Stomach smooth muscle (tissue), 2 donors: ENCODE measurements around the gene OTOF.
"Not testable (repeated sequence)": the region's sequence is repeated elsewhere in the genome, so short reads cannot be mapped to it uniquely, and the experiment has no call there.

Source experiments
- H3K27ac ChIP-seq: one replicate; pipeline ENCODE4 v1.7.0; 2013; ENCODE audit warnings: mild to moderate bottlenecking, low read length, inconsistent platforms
- H3K27me3 ChIP-seq, 2 donors: one replicate each; pipeline ENCODE4 v1.7.0; 2013; ENCODE audit warnings: low read length in 2 of 2; ENCODE audit not compliant: insufficient read depth in 2 of 2, control insufficient read depth in 1 of 2
- H3K36me3 ChIP-seq, 2 donors: one replicate each; pipeline ENCODE4 v1.7.0; 2013; ENCODE audit warnings: low read length in 2 of 2; ENCODE audit not compliant: control insufficient read depth in 2 of 2, insufficient read depth in 2 of 2
- H3K4me1 ChIP-seq: one replicate; pipeline ENCODE4 v1.7.0; 2013; ENCODE audit warnings: low read length; ENCODE audit not compliant: control insufficient read depth, insufficient read depth
- H3K4me3 ChIP-seq, 2 donors: one replicate each; pipeline ENCODE4 v1.7.0; 2013; ENCODE audit warnings: low read length in 2 of 2
- H3K9ac ChIP-seq, 2 donors: one replicate each; pipeline ENCODE4 v1.7.0; 2013; ENCODE audit warnings: low read length in 2 of 2, mild to moderate bottlenecking in 1 of 2
- H3K9me3 ChIP-seq, 2 donors: one replicate each; pipeline ENCODE4 v1.7.0; 2013; ENCODE audit warnings: low read length in 2 of 2; ENCODE audit not compliant: control insufficient read depth in 2 of 2
- donor health status: healthy.
- donor health status: Pancreatic carcinoma.

The OTOF gene

DNA sequence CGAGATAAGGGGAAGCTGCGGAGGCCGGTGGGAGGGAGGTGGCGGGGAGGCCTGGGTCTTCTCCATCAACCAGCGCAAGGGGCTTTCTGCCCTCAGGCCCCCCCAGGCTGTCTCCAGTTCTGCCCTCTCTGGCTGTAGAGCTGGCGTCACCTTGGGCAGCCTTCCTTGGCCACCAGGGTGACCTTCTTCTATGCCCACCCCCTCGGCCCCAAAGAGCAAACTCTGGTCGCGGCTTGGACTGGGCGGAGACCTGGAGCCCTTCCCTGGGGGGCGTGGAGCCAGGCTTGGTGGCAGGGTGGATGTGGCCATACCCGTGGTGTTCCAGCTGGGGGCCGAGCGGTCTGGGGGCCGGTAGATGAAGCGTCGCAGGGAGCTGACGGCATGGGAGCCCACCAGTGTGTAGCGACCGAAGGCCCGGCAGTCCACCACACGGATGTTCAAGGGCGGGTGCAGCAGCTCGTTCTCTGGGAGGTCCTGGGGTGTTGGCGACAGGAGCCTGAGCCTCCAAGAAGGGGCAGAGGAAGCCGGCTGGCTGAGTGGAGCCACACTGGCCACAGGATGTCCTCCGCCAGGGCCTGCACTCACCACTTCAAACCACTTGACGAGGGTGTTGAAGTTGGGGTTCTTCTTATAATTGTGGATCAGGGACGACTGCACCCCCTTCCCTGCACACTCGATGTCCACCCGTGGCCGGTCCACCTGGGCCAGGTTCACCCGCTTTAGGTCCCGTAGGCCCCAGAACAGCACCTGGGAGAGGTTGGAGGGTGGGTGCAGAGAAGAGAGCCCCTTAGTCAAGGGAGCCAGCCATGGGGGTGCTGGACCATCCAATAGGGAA lies 4.9 kb downstream of the OTOF start:
- no peaks in the 10 kb centered on the region for H3K27me3 ChIP-seq
- no peaks in the 10 kb centered on the region for H3K36me3 ChIP-seq
- H3K9me3 ChIP-seq = peaks cover 2 to 6% of the 10 kb centered on the region in 2 donors
- no peak overlapping the region for H3K27ac ChIP-seq
- no peak overlapping the region for H3K9ac ChIP-seq
- no peaks in the 10 kb centered on the region for H3K4me1 ChIP-seq
- no peak overlapping the region for H3K4me3 ChIP-seq

DNA sequence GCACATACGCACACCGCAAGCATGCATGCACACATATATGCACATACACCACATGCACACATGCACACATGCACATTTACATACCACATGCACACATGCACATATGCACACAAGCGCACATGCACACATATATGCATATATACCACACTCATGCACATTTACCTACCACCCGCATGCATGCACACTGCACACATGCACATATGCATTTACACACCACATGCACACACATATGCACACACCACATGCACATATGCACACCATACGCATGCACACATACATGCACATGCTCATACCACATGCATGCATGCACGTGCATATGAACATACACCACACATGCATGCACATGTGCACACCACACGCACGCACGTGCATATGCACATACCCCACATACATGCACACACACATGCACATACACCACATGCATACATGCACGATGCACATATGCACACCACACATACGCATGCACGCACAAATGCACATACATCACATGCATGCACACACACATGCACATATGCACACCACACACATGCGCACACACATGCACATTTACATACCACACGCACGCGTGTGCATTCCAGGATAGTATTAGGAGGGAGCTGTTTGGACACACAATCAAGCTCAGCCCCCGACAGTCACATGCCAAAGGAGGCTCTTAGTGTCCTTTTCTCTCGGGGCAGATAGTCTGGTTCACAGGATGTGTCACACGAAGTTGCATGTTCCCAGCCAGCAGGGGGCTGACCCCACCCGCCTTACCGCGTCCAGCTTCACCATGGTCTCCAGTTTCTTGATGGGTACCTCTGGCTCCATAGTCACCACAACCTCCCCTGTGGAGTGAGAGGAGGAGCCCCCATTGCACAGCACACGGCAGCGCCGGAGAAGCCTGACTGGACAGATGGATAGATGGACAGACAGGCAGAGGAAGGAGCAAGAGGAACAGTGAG lies 5.9 kb downstream of the OTOF start:
- Histone ChIP-seq H3K27ac (no peak overlapping the region), H3K9ac (no peak overlapping the region), H3K36me3 (no peaks in the 10 kb centered on the region), H3K4me1 (no peaks in the 10 kb centered on the region), H3K9me3 (peaks cover 2 to 6% of the 10 kb centered on the region in 2 donors), H3K4me3 (no peak overlapping the region), H3K27me3 (no peaks in the 10 kb centered on the region)

DNA sequence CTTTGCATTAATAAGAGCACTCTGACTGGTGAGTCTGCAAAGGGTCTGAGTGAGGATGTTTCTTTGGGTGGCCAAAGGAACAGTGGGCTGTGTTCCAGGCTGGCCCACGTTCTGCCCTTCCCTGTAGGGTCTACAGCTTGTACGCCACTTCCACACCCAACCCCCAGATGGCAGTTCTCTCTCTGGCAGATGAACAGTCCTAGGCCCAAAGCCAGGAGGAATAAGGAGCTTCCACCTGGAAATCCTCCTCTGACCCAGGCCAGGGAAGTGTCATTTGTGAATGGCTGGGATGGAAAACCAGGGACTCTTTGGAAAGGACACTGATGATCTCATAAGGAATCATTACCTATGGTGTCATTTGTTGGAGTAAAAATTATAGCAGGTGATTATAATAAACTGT lies 6.6 kb downstream of the OTOF start:
- no peak overlapping the region for H3K4me3 ChIP-seq
- peaks cover 2 to 6% of the 10 kb centered on the region in 2 donors for H3K9me3 ChIP-seq
- no peaks in the 10 kb centered on the region for H3K36me3 ChIP-seq

DNA sequence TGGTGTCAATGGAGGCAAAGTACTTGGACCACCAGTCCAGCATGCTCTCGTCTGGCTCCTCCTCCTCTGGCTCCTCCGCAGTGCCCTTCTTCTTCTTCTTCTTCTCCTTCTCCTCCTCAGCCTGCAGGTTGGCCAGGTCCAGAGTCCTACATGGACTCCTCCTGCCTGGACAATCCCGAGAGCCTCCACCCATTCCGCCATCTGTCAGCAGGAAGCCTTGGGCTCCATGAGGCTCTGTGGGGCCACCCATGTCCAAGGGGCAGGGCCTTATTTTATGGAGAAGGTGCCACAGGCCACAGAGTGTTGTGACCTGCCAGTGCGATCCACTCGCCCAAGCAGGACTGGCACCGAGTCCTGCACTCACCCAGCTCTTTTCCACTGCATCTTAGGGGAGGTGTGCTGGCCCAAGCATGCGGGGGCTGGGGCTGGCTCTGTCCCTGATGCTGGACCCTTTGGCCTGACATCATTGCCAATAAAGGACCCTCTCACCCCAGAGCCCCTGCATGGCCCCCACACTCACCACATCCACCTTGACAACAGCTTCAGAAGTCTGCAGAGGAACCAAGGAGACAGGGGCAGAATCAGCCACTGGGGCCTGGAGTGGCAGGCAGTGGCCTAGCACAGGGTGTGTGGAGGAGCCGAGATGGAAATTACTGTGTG lies 7.2 kb downstream of the OTOF start:
- no peaks in the 10 kb centered on the region for H3K36me3 ChIP-seq
- H3K9me3 ChIP-seq = peaks cover 2 to 6% of the 10 kb centered on the region in 2 donors
- H3K4me1 ChIP-seq = no peaks in the 10 kb centered on the region

More for the DNA sequence above, 6.6 kb downstream of the OTOF start:
- H3K27me3 ChIP-seq = no peaks in the 10 kb centered on the region
- H3K9ac ChIP-seq = no peak overlapping the region
- H3K27ac ChIP-seq = no peak overlapping the region
- no peaks in the 10 kb centered on the region for H3K4me1 ChIP-seq

DNA sequence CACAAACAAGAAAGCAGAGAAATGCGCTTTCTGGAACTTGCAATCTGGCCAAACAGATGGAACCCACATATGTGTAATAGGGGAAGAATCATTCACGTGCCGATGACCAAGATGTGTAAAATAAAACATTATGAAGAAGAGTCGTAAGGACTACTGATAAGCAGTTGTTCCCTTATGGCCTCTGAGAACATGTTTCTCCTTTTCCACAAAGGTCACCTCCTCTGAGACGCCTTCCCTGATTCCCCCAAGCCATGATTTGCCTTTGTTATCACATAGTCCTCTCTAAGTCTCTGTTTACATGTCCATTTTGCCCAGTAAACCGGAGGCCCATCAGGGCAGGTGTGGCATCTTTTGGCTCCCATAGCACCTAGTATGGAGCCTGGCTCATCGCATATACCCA lies 8.0 kb downstream of the OTOF start:
- Histone ChIP-seq H3K9ac (no peak overlapping the region), H3K4me1 (no peaks in the 10 kb centered on the region), H3K27me3 (no peaks in the 10 kb centered on the region), H3K36me3 (no peaks in the 10 kb centered on the region), H3K27ac (no peak overlapping the region), H3K4me3 (no peak overlapping the region), H3K9me3 (peaks cover 2 to 6% of the 10 kb centered on the region in 2 donors)

More for the DNA sequence above, 7.2 kb downstream of the OTOF start:
- Histone ChIP-seq H3K4me3 (no peak overlapping the region), H3K27ac (no peak overlapping the region), H3K27me3 (no peaks in the 10 kb centered on the region), H3K9ac (no peak overlapping the region)

DNA sequence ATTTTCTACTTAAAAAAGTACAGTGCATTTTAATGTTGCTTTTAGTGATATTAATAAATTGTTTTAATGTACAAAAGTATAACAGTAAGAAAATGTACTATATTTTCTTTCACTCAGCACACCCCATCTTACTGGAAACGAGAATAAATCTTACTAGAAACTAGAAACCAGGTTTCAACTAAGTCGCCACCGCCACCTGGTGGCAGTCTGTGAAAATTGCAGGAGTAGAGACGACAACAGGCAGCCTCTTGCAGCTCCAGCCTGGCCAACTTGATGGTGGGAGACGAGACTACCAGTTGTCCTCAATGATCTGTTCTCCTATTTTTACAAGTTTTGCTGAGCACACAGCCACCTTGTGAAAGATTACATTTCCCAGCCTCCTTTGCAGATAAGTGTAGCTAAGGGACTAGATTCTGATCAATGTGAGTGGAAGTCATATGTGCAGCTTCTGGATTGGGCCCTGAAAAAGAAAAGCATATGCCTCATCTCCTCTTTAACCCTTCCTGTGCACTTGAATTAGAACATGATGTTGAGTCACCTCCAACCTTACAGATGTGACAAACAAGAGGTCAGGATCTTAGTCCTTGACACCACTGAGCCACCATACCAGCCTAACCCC lies 8.7 kb downstream of the OTOF start:
- H3K27ac ChIP-seq = no peak overlapping the region
- H3K27me3 ChIP-seq = no peaks in the 10 kb centered on the region
- no peak overlapping the region for H3K4me3 ChIP-seq
- H3K9me3 ChIP-seq = peaks cover 2 to 6% of the 10 kb centered on the region in 2 donors
- no peaks in the 10 kb centered on the region for H3K36me3 ChIP-seq
- no peaks in the 10 kb centered on the region for H3K4me1 ChIP-seq
- no peak overlapping the region for H3K9ac ChIP-seq

DNA sequence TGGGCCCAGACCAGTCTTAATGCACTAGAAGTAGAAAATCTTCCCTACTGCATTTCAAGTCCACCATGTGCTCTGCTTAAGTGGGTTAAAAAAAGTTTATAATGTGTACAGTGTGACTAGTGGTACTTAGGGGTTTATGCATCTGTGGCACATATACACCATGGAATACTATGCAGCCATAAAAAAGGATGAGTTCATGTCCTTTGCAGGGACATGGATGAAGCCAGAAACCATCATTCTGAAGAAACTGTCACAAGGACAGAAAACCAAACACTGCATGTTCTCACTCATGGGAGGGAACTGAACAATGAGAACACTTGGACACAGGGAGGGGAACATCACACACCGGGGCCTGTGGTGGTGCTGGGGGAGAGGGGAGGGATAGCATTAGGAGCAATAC lies 9.4 kb downstream of the OTOF start:
- H3K4me1 ChIP-seq, H3K9me3 ChIP-seq, H3K9ac ChIP-seq, H3K27me3 ChIP-seq, H3K4me3 ChIP-seq, H3K27ac ChIP-seq, H3K36me3 ChIP-seq: not testable (repeated sequence)

DNA sequence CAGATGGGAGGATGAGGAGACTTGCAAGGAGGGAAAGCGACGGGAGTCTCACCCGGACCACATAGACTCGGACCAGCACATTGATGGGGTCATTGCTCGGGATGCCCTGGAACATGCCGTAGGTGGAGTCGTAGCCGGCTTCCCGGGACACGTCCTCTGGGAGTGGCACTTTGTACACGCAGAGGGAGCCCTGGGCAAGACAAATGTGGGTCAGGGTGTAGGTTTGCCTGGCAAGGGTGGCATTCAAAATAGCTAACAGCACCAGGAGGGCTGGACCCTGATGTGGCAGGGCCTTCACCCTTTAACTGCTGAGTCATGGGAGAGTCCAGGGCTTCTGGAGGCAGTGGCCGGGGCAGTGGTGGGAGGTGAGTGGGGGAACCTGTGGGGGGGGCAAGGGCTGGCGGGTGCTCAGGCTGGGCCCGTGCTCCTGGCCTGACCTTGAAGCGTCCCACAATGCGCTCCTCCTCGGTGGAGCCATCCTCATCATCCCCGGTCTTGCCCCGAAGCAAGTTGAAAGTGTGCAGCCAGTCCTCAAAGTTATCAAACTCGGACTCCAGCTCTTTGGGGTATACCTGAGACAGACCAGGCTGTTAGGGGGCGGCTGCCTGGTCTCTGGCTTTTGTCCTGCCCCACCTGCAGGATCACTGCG lies 11.1 kb downstream of the OTOF start:
- no peaks in the 10 kb centered on the region for H3K36me3 ChIP-seq
- peaks cover 2 to 6% of the 10 kb centered on the region in 2 donors for H3K9me3 ChIP-seq
- no peak overlapping the region for H3K9ac ChIP-seq
- no peak overlapping the region for H3K4me3 ChIP-seq
- no peaks in the 10 kb centered on the region for H3K4me1 ChIP-seq
- no peaks in the 10 kb centered on the region for H3K27me3 ChIP-seq
- H3K27ac ChIP-seq = no peak overlapping the region

DNA sequence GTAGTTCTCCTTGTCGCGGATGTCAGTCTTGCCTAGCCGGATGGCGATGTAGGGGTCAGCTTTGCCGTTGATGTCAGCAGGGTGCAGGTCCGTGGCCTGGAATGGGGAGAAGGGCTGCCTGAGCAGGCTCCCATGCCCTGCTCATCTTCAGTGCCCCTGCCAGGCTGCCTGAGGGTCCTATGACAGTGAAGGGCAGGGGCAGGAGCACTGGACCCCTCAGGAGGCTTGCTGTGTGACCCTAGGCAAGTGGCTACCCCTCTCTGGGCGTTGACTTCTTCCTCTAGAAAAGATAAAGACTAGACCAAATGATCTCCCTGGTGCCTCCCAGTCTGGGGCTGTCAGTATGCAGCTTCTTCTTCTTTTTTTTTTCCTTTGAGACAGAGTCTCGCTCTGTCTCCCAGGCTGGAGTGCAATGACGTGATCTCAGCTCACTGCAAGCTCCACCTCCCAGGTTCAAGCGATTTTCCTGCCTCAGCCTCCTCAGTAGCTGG lies 11.9 kb downstream of the OTOF start:
- no peak overlapping the region for H3K4me3 ChIP-seq
- no peaks in the 10 kb centered on the region for H3K27me3 ChIP-seq
- no peak overlapping the region for H3K27ac ChIP-seq
- H3K36me3 ChIP-seq = no peaks in the 10 kb centered on the region
- H3K9me3 ChIP-seq = peaks cover 2 to 6% of the 10 kb centered on the region in 2 donors
- H3K9ac ChIP-seq = no peak overlapping the region
- H3K4me1 ChIP-seq = no peaks in the 10 kb centered on the region
